GM08714 (cell line): Measurements from ENCODE around the gene SFSWAP.

Experiments
- H3K4me3 ChIP-seq: fragments of 200-500 bp; sonication (Bioruptor generic); 2 replicates; pipeline ENCODE4 v1.5.1; 2014; ENCODE audit warnings: mild to moderate bottlenecking, low read length, inconsistent platforms
- ZNF274 ChIP-seq: IDR thresholded peaks from 2 replicates; pipeline ENCODE4 v1.6.1; 2012; ENCODE audit warnings: mild to moderate bottlenecking, low read depth, low read length

SFSWAP gene

GRCh38 chr12:131784909-131785762 is 74.2 kb downstream of the SFSWAP start:
- TF ChIP-seq ZNF274 = no peak

GRCh38 chr12:131785763-131786330 is 75.0 kb downstream of the SFSWAP start:
- no peak overlapping the region for H3K4me3 ChIP-seq
- TF ChIP-seq ZNF274 = no peak

More at GRCh38 chr12:131784909-131785762, 74.2 kb downstream of the SFSWAP start:
- no peak overlapping the region for H3K4me3 ChIP-seq

- H3K4me3 ChIP-seq = no peak overlapping the region
- TF ChIP-seq ZNF274 = no peak
Observed at GRCh38 chr12:131786331-131786730, 75.4 kb downstream of the SFSWAP start.

- no peak for TF ChIP-seq ZNF274
- no peak overlapping the region for H3K4me3 ChIP-seq
Observed at GRCh38 chr12:131787143-131787660, 76.3 kb downstream of the SFSWAP start.

GRCh38 chr12:131788070-131788469 is 77.2 kb downstream of the SFSWAP start:
- no peak for TF ChIP-seq ZNF274
- no peak overlapping the region for H3K4me3 ChIP-seq

GRCh38 chr12:131789638-131790037 is 78.7 kb downstream of the SFSWAP start:
- no peak overlapping the region for H3K4me3 ChIP-seq
- no peak for TF ChIP-seq ZNF274

GRCh38 chr12:131793243-131794022 is 82.5 kb downstream of the SFSWAP start:
- H3K4me3 ChIP-seq = no peak overlapping the region
- no peak for TF ChIP-seq ZNF274

- no peak for TF ChIP-seq ZNF274
- no peak overlapping the region for H3K4me3 ChIP-seq
Observed at GRCh38 chr12:131794061-131794460, 83.2 kb downstream of the SFSWAP start.

- no peak overlapping the region for H3K4me3 ChIP-seq
Observed at GRCh38 chr12:131794573-131794972, 83.7 kb downstream of the SFSWAP start.

GRCh38 chr12:131795064-131795463 is 84.2 kb downstream of the SFSWAP start:
- H3K4me3 ChIP-seq = no peak overlapping the region
- TF ChIP-seq ZNF274 = no peak

More at GRCh38 chr12:131794573-131794972, 83.7 kb downstream of the SFSWAP start:
- TF ChIP-seq ZNF274 = no peak

- no peak for TF ChIP-seq ZNF274
- H3K4me3 ChIP-seq = no peak overlapping the region
Observed at GRCh38 chr12:131795690-131796410, 85.0 kb downstream of the SFSWAP start.

- TF ChIP-seq ZNF274 = no peak
Observed at GRCh38 chr12:131796411-131796736, 85.5 kb downstream of the SFSWAP start.

GRCh38 chr12:131796754-131797587 is 86.1 kb downstream of the SFSWAP start:
- no peak overlapping the region for H3K4me3 ChIP-seq
- no peak for TF ChIP-seq ZNF274

More at GRCh38 chr12:131796411-131796736, 85.5 kb downstream of the SFSWAP start:
- H3K4me3 ChIP-seq = no peak overlapping the region
